OCI-LY1 (cell line): ENCODE data around the gene KRT12.

Experiments used
- EZH2 ChIP-seq: fragments of 200-600 bp; sonication (generic), shearing (Covaris generic); IDR thresholded peaks from 2 replicates; pipeline ENCODE4 v1.8.0; 2017; ENCODE audit warnings: borderline replicate concordance, mixed run types, mild to moderate bottlenecking, antibody characterized with exemption, low read length, moderate library complexity, mixed read lengths
- TF ChIP-seq, protein P1 (sequence below): fragments of 200-600 bp; sonication (generic), shearing (Covaris generic); IDR thresholded peaks from 2 replicates; pipeline ENCODE4 v1.5.1; 2017; ENCODE audit warnings: mild to moderate bottlenecking, antibody characterized with exemption, low read length, moderate library complexity, mixed read lengths

DNA sequence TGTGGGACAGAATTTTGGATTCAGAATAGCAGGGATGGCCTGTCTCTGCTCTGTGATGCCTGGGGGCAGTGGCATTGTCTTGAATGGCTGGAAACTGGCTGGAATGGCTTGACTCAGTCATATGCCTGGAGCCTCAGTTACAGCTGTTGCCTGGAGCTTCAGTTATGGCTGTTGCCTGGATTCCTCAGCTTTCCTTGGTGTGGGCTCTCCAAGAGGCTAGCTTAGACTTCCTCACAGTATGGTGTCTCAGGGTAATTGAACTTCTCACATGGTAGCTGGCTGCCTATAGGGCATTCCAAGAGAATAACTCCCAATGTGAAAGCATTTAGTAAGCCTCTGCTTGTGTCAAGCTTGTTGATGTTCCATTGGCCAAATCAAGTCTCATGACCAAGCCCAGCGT is 49.3 kb upstream of the KRT12 start:
- TF ChIP-seq, protein P1, sequence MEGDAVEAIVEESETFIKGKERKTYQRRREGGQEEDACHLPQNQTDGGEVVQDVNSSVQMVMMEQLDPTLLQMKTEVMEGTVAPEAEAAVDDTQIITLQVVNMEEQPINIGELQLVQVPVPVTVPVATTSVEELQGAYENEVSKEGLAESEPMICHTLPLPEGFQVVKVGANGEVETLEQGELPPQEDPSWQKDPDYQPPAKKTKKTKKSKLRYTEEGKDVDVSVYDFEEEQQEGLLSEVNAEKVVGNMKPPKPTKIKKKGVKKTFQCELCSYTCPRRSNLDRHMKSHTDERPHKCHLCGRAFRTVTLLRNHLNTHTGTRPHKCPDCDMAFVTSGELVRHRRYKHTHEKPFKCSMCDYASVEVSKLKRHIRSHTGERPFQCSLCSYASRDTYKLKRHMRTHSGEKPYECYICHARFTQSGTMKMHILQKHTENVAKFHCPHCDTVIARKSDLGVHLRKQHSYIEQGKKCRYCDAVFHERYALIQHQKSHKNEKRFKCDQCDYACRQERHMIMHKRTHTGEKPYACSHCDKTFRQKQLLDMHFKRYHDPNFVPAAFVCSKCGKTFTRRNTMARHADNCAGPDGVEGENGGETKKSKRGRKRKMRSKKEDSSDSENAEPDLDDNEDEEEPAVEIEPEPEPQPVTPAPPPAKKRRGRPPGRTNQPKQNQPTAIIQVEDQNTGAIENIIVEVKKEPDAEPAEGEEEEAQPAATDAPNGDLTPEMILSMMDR: no peak
- TF ChIP-seq EZH2: no peak
